Suprapubic skin (tissue), 4 donors: ENCODE results near the gene ATG4C. TPM values are rescaled to one million over a fixed set of nuclear protein-coding genes. Genes with fewer than 3 reads are reported as not detected.

Source experiments
- DNase-seq, 2 donors: peaks; one replicate each; pipeline ENCODE4 v3.0.0-alpha.2; 2019; ENCODE audit warnings: low spot score in 2 of 2
- H3K27ac ChIP-seq: fragments of 200-600 bp; sonication (generic); one replicate; pipeline ENCODE4 v1.5.1; 2019
- H3K27me3 ChIP-seq: fragments of 200-600 bp; sonication (generic); one replicate; pipeline ENCODE4 v1.5.1; 2019
- H3K36me3 ChIP-seq: fragments of 200-600 bp; sonication (generic); one replicate; pipeline ENCODE4 v1.5.1; 2019
- H3K4me1 ChIP-seq: fragments of 200-600 bp; sonication (generic); one replicate; pipeline ENCODE4 v1.5.1; 2019
- H3K4me3 ChIP-seq: fragments of 200-600 bp; sonication (generic); one replicate; pipeline ENCODE4 v1.5.1; 2019; ENCODE audit warnings: mild to moderate bottlenecking
- H3K9me3 ChIP-seq: fragments of 200-600 bp; sonication (generic); one replicate; pipeline ENCODE4 v1.5.1; 2019
- EP300 ChIP-seq: sonication (generic); formaldehyde crosslinking; IDR thresholded peaks from one replicate; pipeline ENCODE4 v1.6.1; 2017; ENCODE audit warnings: antibody characterized with exemption
- POLR2A ChIP-seq, 2 donors: fragments of 450-650 bp; IDR thresholded peaks; one replicate each; pipeline ENCODE4 v1.6.1; 2017; ENCODE audit warnings: antibody characterized with exemption in 2 of 2, mild to moderate bottlenecking in 2 of 2, moderate library complexity in 2 of 2
- POLR2AphosphoS5 ChIP-seq, 3 donors: sonication (generic); formaldehyde crosslinking; IDR thresholded peaks; one replicate each; pipeline ENCODE4 v1.6.1; 2017; ENCODE audit warnings: antibody characterized with exemption in 3 of 3
- WGBS: methylation state at CpG from one replicate; pipeline ENCODE4 v1.1.5; 2018; 5-methylcytosine and 5-hydroxymethylcytosine counted together
- total RNA-seq, 4 donors: library from RNA; depleted of rRNA; stranded (reverse); fragments of >200 nt; gene quantifications; one replicate each; pipeline ENCODE4 v1.1.0, GENCODE V29; 2016
- TF ChIP-seq, protein P1 (sequence below), 2 donors: fragments of 200-600 bp in 1 of 2; fragments of 450-650 bp in 1 of 2; sonication (generic) in 1 of 2; IDR thresholded peaks; one replicate each; pipeline ENCODE4 v1.5.1; 2016 to 2019; ENCODE audit warnings: antibody characterized with exemption in 2 of 2, mild to moderate bottlenecking in 1 of 2, moderate library complexity in 1 of 2

The ATG4C gene
- total RNA-seq, 4 donors from 2014 or later: 4.4 to 8.7 (median 5.4) TPM

DNA sequence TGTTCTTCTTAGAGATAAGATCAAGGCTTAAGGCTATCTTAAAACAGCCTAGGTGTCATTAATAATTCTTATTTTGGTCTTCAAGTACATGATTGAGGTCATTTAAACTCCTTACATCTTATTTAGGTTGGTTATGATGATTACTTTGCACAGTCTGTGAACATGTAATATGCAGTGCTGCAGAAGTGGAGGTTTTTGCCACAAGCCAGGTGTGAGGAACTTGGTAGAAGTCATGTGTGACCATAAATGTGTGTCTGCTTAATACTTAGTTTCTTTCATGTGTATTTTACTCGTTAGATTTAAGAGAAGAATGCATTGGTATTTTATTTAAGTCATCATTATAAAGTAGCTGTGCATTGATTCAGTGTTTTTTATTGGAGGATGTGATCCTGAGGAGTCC lies 10.1 kb downstream of the ATG4C start:
- no peak overlapping the region for H3K4me3 ChIP-seq
- no peaks in the 10 kb centered on the region for H3K36me3 ChIP-seq
- H3K4me1 ChIP-seq: no peaks in the 10 kb centered on the region
- no peaks in the 10 kb centered on the region for H3K27me3 ChIP-seq
- H3K27ac ChIP-seq: no peak overlapping the region
- no peaks in the 10 kb centered on the region for H3K9me3 ChIP-seq
- no peak for DNase-seq
- WGBS: 52% methylated on average over 1 of the region's 1 CpG
- TF ChIP-seq, protein P1, sequence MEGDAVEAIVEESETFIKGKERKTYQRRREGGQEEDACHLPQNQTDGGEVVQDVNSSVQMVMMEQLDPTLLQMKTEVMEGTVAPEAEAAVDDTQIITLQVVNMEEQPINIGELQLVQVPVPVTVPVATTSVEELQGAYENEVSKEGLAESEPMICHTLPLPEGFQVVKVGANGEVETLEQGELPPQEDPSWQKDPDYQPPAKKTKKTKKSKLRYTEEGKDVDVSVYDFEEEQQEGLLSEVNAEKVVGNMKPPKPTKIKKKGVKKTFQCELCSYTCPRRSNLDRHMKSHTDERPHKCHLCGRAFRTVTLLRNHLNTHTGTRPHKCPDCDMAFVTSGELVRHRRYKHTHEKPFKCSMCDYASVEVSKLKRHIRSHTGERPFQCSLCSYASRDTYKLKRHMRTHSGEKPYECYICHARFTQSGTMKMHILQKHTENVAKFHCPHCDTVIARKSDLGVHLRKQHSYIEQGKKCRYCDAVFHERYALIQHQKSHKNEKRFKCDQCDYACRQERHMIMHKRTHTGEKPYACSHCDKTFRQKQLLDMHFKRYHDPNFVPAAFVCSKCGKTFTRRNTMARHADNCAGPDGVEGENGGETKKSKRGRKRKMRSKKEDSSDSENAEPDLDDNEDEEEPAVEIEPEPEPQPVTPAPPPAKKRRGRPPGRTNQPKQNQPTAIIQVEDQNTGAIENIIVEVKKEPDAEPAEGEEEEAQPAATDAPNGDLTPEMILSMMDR (IDR thresholded peaks at IDR 0.05): no peak
- TF ChIP-seq EP300 (no peak), POLR2A (IDR thresholded peaks at IDR 0.05) (no peak)

DNA sequence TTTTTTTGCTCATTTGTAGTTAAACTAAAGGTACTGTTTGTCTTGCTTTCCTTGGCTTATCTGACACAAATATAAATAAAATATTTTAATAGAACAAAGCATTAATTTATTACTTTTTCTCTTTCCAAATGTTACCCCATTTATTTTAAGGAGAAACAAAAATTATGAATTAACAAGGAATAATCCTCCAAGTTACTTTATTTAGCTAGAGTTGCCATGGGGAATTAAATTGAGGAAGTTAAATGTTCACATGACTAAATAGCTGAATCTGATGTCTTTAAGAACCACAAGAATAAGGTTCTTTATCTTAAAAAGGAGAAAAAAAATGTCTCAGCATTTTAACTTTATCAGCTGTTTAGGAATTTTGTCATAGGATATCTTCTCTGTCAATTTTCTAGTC lies 12.3 kb downstream of the ATG4C start:
- Histone ChIP-seq H3K27ac (no peak overlapping the region), H3K27me3 (no peaks in the 10 kb centered on the region), H3K4me1 (no peaks in the 10 kb centered on the region), H3K36me3 (no peaks in the 10 kb centered on the region), H3K9me3 (no peaks in the 10 kb centered on the region), H3K4me3 (no peak overlapping the region)
- TF ChIP-seq POLR2A (IDR thresholded peaks at IDR 0.05) (no peak), POLR2AphosphoS5 (IDR thresholded peaks at IDR 0.05) (no peak), EP300 (no peak)
- TF ChIP-seq, protein P1 (IDR thresholded peaks at IDR 0.05): no peak
- no peak for DNase-seq

DNA sequence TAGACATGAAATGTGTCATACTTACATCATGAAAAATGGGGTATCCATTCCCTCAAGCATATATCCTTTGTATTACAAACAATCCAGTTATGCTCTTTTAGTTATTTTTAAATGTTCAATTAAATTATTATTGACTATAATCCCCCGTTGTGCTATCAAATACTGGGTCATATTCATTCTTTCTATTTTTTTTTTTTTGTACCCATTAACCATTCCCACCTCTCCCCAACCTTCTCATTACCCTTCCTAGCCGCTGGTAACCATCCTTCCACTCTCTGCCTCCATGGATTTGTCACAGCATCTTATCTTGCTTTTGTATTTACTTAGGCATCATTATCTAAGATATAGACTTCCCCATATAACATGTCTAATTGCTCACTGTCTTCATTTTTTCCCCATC lies 15.8 kb downstream of the ATG4C start:
- Histone ChIP-seq H3K36me3 (no peaks in the 10 kb centered on the region), H3K4me3 (no peak overlapping the region), H3K9me3 (no peaks in the 10 kb centered on the region), H3K27ac (no peak overlapping the region), H3K27me3 (no peaks in the 10 kb centered on the region), H3K4me1 (no peaks in the 10 kb centered on the region)
- no peak for TF ChIP-seq POLR2AphosphoS5 (IDR thresholded peaks at IDR 0.05)
- TF ChIP-seq EP300: no peak
- no peak for TF ChIP-seq POLR2A (IDR thresholded peaks at IDR 0.05)
- TF ChIP-seq, protein P1 (IDR thresholded peaks at IDR 0.05): no peak
- no peak for DNase-seq
- 93% methylated on average over 2 of the region's 2 CpGs for WGBS

DNA sequence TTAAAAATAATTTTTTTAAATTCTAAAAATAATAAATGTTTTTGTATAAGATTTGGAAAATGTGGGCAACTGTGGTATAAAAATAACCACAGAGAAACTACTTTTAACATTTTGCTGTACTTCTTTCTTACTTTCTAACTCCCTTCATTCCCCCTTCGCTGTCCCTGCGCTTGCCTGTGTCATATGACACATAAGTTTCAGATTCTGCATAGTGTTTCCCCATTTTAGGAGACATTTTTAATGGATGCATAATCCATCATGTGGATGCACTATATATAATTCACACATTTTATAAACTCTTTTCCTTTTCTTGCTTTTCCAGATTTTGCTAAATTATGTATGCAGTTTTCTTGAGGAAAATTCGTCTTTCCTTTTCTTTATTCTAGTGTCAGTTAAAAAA lies 16.3 kb downstream of the ATG4C start:
- no peak overlapping the region for H3K27ac ChIP-seq
- no peak for DNase-seq
- no peaks in the 10 kb centered on the region for H3K4me1 ChIP-seq
- H3K4me3 ChIP-seq: no peak overlapping the region
- TF ChIP-seq EP300: no peak
- TF ChIP-seq POLR2A (IDR thresholded peaks at IDR 0.05): no peak
- TF ChIP-seq POLR2AphosphoS5 (IDR thresholded peaks at IDR 0.05): no peak
- TF ChIP-seq, protein P1 (IDR thresholded peaks at IDR 0.05): no peak
- 93% methylated on average over 3 of the region's 3 CpGs for WGBS
- no peaks in the 10 kb centered on the region for H3K9me3 ChIP-seq
- no peaks in the 10 kb centered on the region for H3K36me3 ChIP-seq
- no peaks in the 10 kb centered on the region for H3K27me3 ChIP-seq

DNA sequence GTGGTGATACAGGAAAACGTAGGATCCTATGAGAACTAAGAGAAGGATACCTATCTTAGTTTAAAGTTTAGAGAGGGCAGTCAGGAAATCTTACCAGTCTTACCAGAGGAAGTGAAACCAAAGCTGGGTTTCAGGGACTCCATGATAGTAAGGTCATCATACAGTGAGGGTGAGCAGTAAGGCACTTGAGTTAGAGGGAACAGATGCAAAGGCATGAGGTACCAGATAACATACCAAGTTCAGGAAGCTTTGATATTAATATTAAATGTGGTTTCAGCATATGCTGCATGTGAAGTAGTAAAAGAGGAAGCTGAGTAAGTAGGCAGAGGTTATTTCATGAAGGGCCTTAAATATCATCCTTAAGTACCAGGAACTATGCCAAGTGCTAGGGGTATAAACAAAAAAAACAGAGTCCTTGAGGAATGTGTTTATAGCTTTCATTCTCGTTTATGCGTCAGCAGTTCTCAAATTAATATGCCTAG lies 16.9 kb downstream of the ATG4C start:
- TF ChIP-seq POLR2A (IDR thresholded peaks at IDR 0.05) (no peak), POLR2AphosphoS5 (IDR thresholded peaks at IDR 0.05) (no peak)
- TF ChIP-seq, protein P1 (IDR thresholded peaks at IDR 0.05): no peak
- 75% methylated on average over 3 of the region's 3 CpGs for WGBS
- H3K9me3 ChIP-seq: no peaks in the 10 kb centered on the region
- no peaks in the 10 kb centered on the region for H3K4me1 ChIP-seq
- no peaks in the 10 kb centered on the region for H3K36me3 ChIP-seq
- no peaks in the 10 kb centered on the region for H3K27me3 ChIP-seq
- no peak overlapping the region for H3K4me3 ChIP-seq
- H3K27ac ChIP-seq: no peak overlapping the region
- no peak for DNase-seq
